HCT116 (cell line): ENCODE data around the gene ANGPT4.

Source experiments
- CEBPB ChIP-seq: IDR thresholded peaks from 2 replicates; pipeline ENCODE4 v1.6.1; 2012; ENCODE audit warnings: low read depth
- CTCF ChIP-seq, 3 experiments: fragments of 200-600 bp in 1 of 3; sonication (generic) in 1 of 3; IDR thresholded peaks in 2 of 3; conservative IDR thresholded peaks in 1 of 3; 2 replicates each; pipeline ENCODE4 v1.5.1; 2012 to 2017; ENCODE audit warnings: low read depth in 2 of 3, low read length in 2 of 3, antibody characterized with exemption in 1 of 3, borderline replicate concordance in 1 of 3, control low read depth in 1 of 3, mild to moderate bottlenecking in 1 of 3, mixed read lengths in 1 of 3, mixed run types in 1 of 3, moderate library complexity in 1 of 3; ENCODE audit not compliant: insufficient read depth in 1 of 3
- ELF1 ChIP-seq: IDR thresholded peaks from 2 replicates; pipeline ENCODE4 v1.6.1; 2012; ENCODE audit warnings: low read depth, borderline replicate concordance
- EZH2phosphoT487 ChIP-seq: fragments of 200-600 bp; IDR thresholded peaks from 2 replicates; pipeline ENCODE4 v1.6.1; 2018; ENCODE audit warnings: antibody characterized with exemption, borderline replicate concordance
- JUND ChIP-seq: IDR thresholded peaks from 2 replicates; pipeline ENCODE4 v1.6.1; 2012
- POLR2A ChIP-seq: IDR thresholded peaks from 2 replicates; pipeline ENCODE4 v1.7.0; 2011; ENCODE audit warnings: borderline replicate concordance; ENCODE audit not compliant: insufficient read depth, insufficient read length; ENCODE audit errors: extremely low read depth
- POLR2AphosphoS5 ChIP-seq: IDR thresholded peaks from 2 replicates; pipeline ENCODE4 v1.6.1; 2011; ENCODE audit warnings: mild to moderate bottlenecking, low read depth, low read length, moderate library complexity
- RAD21 ChIP-seq: IDR thresholded peaks from 2 replicates; pipeline ENCODE4 v1.6.1; 2012; ENCODE audit warnings: low read depth, mild to moderate bottlenecking
- REST ChIP-seq: IDR thresholded peaks from 2 replicates; pipeline ENCODE4 v1.6.1; 2012; ENCODE audit warnings: low read depth
- SP1 ChIP-seq: IDR thresholded peaks from 2 replicates; pipeline ENCODE4 v1.6.1; 2012; ENCODE audit warnings: low read depth
- TCF7L2 ChIP-seq: IDR thresholded peaks from 2 replicates; pipeline ENCODE4 v1.7.0; 2011; ENCODE audit warnings: borderline replicate concordance, inconsistent platforms; ENCODE audit not compliant: insufficient read depth, insufficient read length; ENCODE audit errors: extremely low read depth
- YY1 ChIP-seq: IDR thresholded peaks from 2 replicates; pipeline ENCODE4 v1.6.1; 2011; ENCODE audit warnings: low read length, low read depth, moderate library complexity, mild to moderate bottlenecking; ENCODE audit not compliant: insufficient replicate concordance; ENCODE audit errors: extremely low read depth
- ZNF274 ChIP-seq: fragments of 200-500 bp; sonication (Bioruptor generic); IDR thresholded peaks from 2 replicates; pipeline ENCODE4 v1.6.1; 2014; ENCODE audit warnings: mild to moderate bottlenecking, low read depth, low read length, inconsistent platforms

- TF ChIP-seq CTCF (IDR thresholded peaks at IDR 0.05 in 2 of 3, conservative IDR thresholded peaks at IDR 0.05 in 1 of 3; ENCODE audit: borderline replicate concordance in 1 of 3, insufficient read depth in 1 of 3, low read depth in 2 of 3, low read length in 2 of 3) (no peak), POLR2A (no peak), YY1 (no peak), REST (no peak), EZH2phosphoT487 (no peak), TCF7L2 (no peak), ZNF274 (no peak), ELF1 (no peak), RAD21 (no peak), POLR2AphosphoS5 (no peak), JUND (no peak), SP1 (no peak), CEBPB (no peak)
Measured at GRCh38 chr20:917416-917815, 1.3 kb upstream of the ANGPT4 start.
